Hepatocyte (in vitro differentiated cells): Measurements from ENCODE around the gene STX1B. TPM values are rescaled to one million over a fixed set of nuclear protein-coding genes. Genes with fewer than 3 reads are reported as not detected.

Experiments used
- DNase-seq: peaks from one replicate; pipeline ENCODE4 v3.0.0-alpha.2; 2016; ENCODE audit warnings: low spot score
- H2AFZ ChIP-seq: fragments of 200-600 bp; sonication (generic); 2 replicates; pipeline ENCODE4 v1.6.0; 2016; ENCODE audit warnings: antibody characterized with exemption, mild to moderate bottlenecking
- H3K27ac ChIP-seq: fragments of 200-600 bp; sonication (generic); 2 replicates; pipeline ENCODE4 v1.5.1; 2016; ENCODE audit warnings: mild to moderate bottlenecking
- H3K27me3 ChIP-seq: fragments of 200-600 bp; sonication (generic); 2 replicates; pipeline ENCODE4 v1.6.1; 2016
- H3K36me3 ChIP-seq: fragments of 200-600 bp; sonication (generic); replicated peaks from 2 replicates; pipeline ENCODE4 v1.5.1; 2016; ENCODE audit warnings: low read depth; ENCODE audit not compliant: insufficient read depth
- H3K4me1 ChIP-seq: fragments of 200-600 bp; sonication (generic); 2 replicates; pipeline ENCODE4 v1.5.1; 2016; ENCODE audit warnings: mild to moderate bottlenecking, moderate library complexity; ENCODE audit not compliant: insufficient read depth
- H3K4me2 ChIP-seq: fragments of 200-600 bp; sonication (generic); 2 replicates; pipeline ENCODE4 v1.6.0; 2016
- H3K4me3 ChIP-seq: fragments of 200-600 bp; sonication (generic); 2 replicates; pipeline ENCODE4 v1.5.1; 2016; ENCODE audit warnings: mild to moderate bottlenecking
- H3K79me2 ChIP-seq: fragments of 200-600 bp; sonication (generic); 2 replicates; pipeline ENCODE4 v1.6.0; 2017; ENCODE audit warnings: mild to moderate bottlenecking
- H3K9me2 ChIP-seq: fragments of 200-600 bp; sonication (generic); replicated peaks from 2 replicates; pipeline ENCODE4 v1.6.0; 2017; ENCODE audit warnings: mild to moderate bottlenecking; ENCODE audit not compliant: insufficient read depth
- H3K9me3 ChIP-seq: fragments of 200-600 bp; sonication (generic); 2 replicates; pipeline ENCODE4 v1.5.1; 2016; ENCODE audit warnings: low read depth, mild to moderate bottlenecking
- H4K20me1 ChIP-seq: fragments of 200-600 bp; sonication (generic); 2 replicates; pipeline ENCODE4 v1.6.0; 2016; ENCODE audit warnings: mild to moderate bottlenecking; ENCODE audit not compliant: insufficient read depth, poor library complexity, severe bottlenecking
- EZH2 ChIP-seq: fragments of 200-600 bp; sonication (generic); IDR thresholded peaks from 2 replicates; pipeline ENCODE4 v1.6.1; 2016; ENCODE audit warnings: antibody characterized with exemption, mild to moderate bottlenecking, borderline replicate concordance
- EZH2phosphoT487 ChIP-seq: fragments of 200-600 bp; sonication (generic); IDR thresholded peaks from one replicate; pipeline ENCODE4 v1.6.1; 2018; ENCODE audit warnings: antibody characterized with exemption, mild to moderate bottlenecking, low read depth, moderate library complexity; ENCODE audit not compliant: unreplicated experiment, severe bottlenecking
- WGBS: methylation state at CpG from one replicate; pipeline ENCODE4 v1.1.6; 2016; ENCODE audit warnings: low lambda C conversion rate; ENCODE audit errors: missing lambda C conversion rate; 5-methylcytosine and 5-hydroxymethylcytosine counted together
- polyA plus RNA-seq: library from polyadenylated mRNA; unstranded; fragments of >200 nt; fragmentation: Nextera tagmentation; extraction: Ambion mirVana; gene quantifications from 2 replicates; pipeline ENCODE4 v1.2.1, GENCODE V29; 2016
- total RNA-seq: library from RNA; depleted of rRNA; stranded (reverse); fragments of >200 nt; gene quantifications from 2 replicates; pipeline ENCODE4 v1.2.3, GENCODE V29; 2014
- TF ChIP-seq, protein P1 (sequence below): fragments of 200-600 bp; sonication (generic); IDR thresholded peaks from 2 replicates; pipeline ENCODE4 v1.5.1; 2016; ENCODE audit warnings: antibody characterized with exemption, mild to moderate bottlenecking; ENCODE audit not compliant: poor library complexity

The STX1B gene
- total and polyA plus RNA-seq, 2 experiments from 2014 or later, result 0.87 to 2.7 TPM

GRCh38 chr16:30961384-30961783 lies 49.1 kb downstream of the STX1B start:
- H3K79me2 ChIP-seq, result peaks cover 20% of the 10 kb centered on the region
- no peak for DNase-seq
- no peak overlapping the region for H3K4me2 ChIP-seq
- no peak overlapping the region for H3K27ac ChIP-seq
- H2AFZ ChIP-seq, result no peak overlapping the region
- H3K9me2 ChIP-seq, result no peaks in the 10 kb centered on the region
- peaks cover 3% of the 10 kb centered on the region for H3K36me3 ChIP-seq
- H3K9me3 ChIP-seq, result no peaks in the 10 kb centered on the region
- H3K4me3 ChIP-seq, result no peak overlapping the region
- TF ChIP-seq EZH2 (no peak), EZH2phosphoT487 (no peak)
- TF ChIP-seq, protein P1, sequence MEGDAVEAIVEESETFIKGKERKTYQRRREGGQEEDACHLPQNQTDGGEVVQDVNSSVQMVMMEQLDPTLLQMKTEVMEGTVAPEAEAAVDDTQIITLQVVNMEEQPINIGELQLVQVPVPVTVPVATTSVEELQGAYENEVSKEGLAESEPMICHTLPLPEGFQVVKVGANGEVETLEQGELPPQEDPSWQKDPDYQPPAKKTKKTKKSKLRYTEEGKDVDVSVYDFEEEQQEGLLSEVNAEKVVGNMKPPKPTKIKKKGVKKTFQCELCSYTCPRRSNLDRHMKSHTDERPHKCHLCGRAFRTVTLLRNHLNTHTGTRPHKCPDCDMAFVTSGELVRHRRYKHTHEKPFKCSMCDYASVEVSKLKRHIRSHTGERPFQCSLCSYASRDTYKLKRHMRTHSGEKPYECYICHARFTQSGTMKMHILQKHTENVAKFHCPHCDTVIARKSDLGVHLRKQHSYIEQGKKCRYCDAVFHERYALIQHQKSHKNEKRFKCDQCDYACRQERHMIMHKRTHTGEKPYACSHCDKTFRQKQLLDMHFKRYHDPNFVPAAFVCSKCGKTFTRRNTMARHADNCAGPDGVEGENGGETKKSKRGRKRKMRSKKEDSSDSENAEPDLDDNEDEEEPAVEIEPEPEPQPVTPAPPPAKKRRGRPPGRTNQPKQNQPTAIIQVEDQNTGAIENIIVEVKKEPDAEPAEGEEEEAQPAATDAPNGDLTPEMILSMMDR, result no peak
- peaks cover 8% of the 10 kb centered on the region for H3K4me1 ChIP-seq
- 99% methylated on average over 11 of the region's 11 CpGs for WGBS
- H3K27me3 ChIP-seq, result no peaks in the 10 kb centered on the region
- H4K20me1 ChIP-seq, result peaks cover 5% of the 10 kb centered on the region

DNA sequence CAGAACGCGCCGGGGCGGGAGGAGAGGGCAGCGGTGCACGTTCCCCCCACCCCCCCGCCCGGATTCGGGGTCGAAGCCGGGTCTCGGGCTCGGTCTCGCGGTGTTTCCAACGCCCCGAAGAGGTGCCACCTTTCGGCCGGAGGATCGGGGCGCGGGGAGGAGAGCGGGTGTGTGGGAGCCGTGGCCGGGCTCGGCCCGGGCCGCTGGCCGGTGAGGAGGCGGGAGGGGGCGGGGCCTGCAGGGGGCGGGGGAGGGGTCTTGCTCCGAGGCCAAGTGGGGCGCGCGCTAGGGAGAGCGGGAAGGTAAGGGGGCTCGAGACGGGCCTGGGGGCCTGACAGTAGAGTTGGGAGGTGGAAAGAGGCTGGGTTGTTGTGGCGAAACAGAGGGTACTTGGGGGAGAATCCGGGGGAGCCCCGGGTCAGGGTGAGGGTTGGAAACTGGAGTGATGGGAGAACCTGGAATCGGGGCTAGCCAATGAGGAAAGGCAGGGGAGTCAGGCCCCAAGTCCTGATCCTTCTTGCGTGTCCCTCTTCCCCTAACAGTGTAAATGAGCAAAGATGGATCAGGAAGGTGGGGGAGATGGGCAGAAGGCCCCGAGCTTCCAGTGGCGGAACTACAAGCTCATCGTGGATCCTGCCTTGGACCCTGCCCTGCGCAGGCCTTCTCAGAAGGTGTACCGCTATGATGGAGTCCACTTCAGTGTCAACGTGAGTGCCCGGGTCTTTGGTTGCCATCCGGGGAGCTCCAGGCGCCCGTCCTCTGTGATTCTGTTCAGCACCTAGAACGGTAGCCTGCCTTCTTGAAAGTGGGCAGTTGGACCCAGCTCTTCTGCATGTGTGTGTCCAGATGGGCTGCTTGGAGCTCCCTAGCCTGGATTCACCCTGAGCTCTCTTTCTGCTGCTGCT lies 52.0 kb downstream of the STX1B start:
- peak overlapping the region; percentile 97 for H3K4me2 ChIP-seq
- peaks cover 20% of the 10 kb centered on the region for H3K79me2 ChIP-seq
- peak overlapping the region; percentile 93 for H3K4me3 ChIP-seq
- peak; percentile 80 for DNase-seq
- H2AFZ ChIP-seq, result peak overlapping the region; percentile 74
- H3K27me3 ChIP-seq, result no peaks in the 10 kb centered on the region
- peaks cover 5% of the 10 kb centered on the region for H4K20me1 ChIP-seq
- H3K4me1 ChIP-seq, result peaks cover 8% of the 10 kb centered on the region
- TF ChIP-seq EZH2phosphoT487 (no peak), EZH2 (no peak)
- TF ChIP-seq, protein P1, result no peak
- peak overlapping the region; percentile 100 for H3K27ac ChIP-seq
- H3K9me3 ChIP-seq, result no peaks in the 10 kb centered on the region
- H3K36me3 ChIP-seq, result peaks cover 3% of the 10 kb centered on the region
- 25% methylated on average over 37 of the region's 55 CpGs for WGBS
- H3K9me2 ChIP-seq, result no peaks in the 10 kb centered on the region

- Histone ChIP-seq H3K27me3 (no peaks in the 10 kb centered on the region), H3K9me2 (no peaks in the 10 kb centered on the region), H2AFZ (peak within 1 kb of the TSS; percentile 97), H3K79me2 (peaks cover 20% of the 10 kb centered on the region), H3K36me3 (peaks cover 3% of the 10 kb centered on the region), H3K9me3 (no peaks in the 10 kb centered on the region), H4K20me1 (peaks cover 5% of the 10 kb centered on the region), H3K4me2 (peak within 1 kb of the TSS; percentile 97), H3K27ac (peak within 1 kb of the TSS; percentile 100), H3K4me1 (peaks cover 8% of the 10 kb centered on the region), H3K4me3 (peak within 1 kb of the TSS; percentile 93)
- no peak for TF ChIP-seq EZH2phosphoT487
- no peak for TF ChIP-seq EZH2
- TF ChIP-seq, protein P1, result no peak
- peak; percentile 98 for DNase-seq
- WGBS, result under 1% methylated on average over 35 of the region's 85 CpGs
These were observed 52.8 kb downstream of the STX1B start, which contains the start of gene SETD1A for GRCh38 chr16:30957456-30958174. Gene SETD1A (plus strand): TSS chr16:30957754. CDS start chr16:30958732, 978 bp downstream.
